HepG2 (cell line): ENCODE results near the gene DSTN. TPM values are rescaled to one million over a fixed set of nuclear protein-coding genes. Genes with fewer than 3 reads are reported as not detected.

Source experiments
- CSRNP2 ChIP-seq: sonication (generic); formaldehyde crosslinking; conservative IDR thresholded peaks from 2 replicates; pipeline ENCODE4 v1.8.0; 2022; ENCODE audit warnings: low read depth, missing genetic modification reagents
- FOXO4 ChIP-seq: sonication (generic); formaldehyde crosslinking; conservative IDR thresholded peaks from 2 replicates; pipeline ENCODE4 v1.8.1; 2023; ENCODE audit warnings: missing genetic modification reagents
- KDM2A ChIP-seq: sonication (generic); formaldehyde crosslinking; IDR thresholded peaks from 2 replicates; pipeline ENCODE4 v1.4.0; 2020; ENCODE audit warnings: low read depth, missing genetic modification reagents, borderline replicate concordance
- KDM3A ChIP-seq: IDR thresholded peaks from 2 replicates; pipeline ENCODE4 v1.6.1; 2018; ENCODE audit warnings: low read depth, missing compliant biosample characterization
- MAX ChIP-seq: IDR thresholded peaks from 2 replicates; pipeline ENCODE4 v1.6.1; 2012; ENCODE audit warnings: inconsistent platforms
- MYNN ChIP-seq: sonication (generic); formaldehyde crosslinking; IDR thresholded peaks from 2 replicates; pipeline ENCODE4 v1.4.0; 2020; ENCODE audit warnings: mild to moderate bottlenecking, low read depth, missing genetic modification reagents
- PBX2 ChIP-seq: IDR thresholded peaks from 2 replicates; pipeline ENCODE4 v1.6.1; 2016; ENCODE audit warnings: control low read depth
- PHB2 ChIP-seq: fragments of 450-650 bp; IDR thresholded peaks from 2 replicates; pipeline ENCODE4 v1.6.1; 2018; ENCODE audit not compliant: partially characterized antibody
- RBAK ChIP-seq: sonication (generic); formaldehyde crosslinking; IDR thresholded peaks from 2 replicates; pipeline ENCODE4 v1.5.1; 2020; ENCODE audit warnings: mild to moderate bottlenecking, missing genetic modification reagents
- SP140L ChIP-seq: sonication (generic); formaldehyde crosslinking; IDR thresholded peaks from 2 replicates; pipeline ENCODE4 v1.4.0; 2020; ENCODE audit warnings: missing genetic modification reagents, borderline replicate concordance
- ZBTB44 ChIP-seq: sonication (generic); formaldehyde crosslinking; IDR thresholded peaks from 2 replicates; pipeline ENCODE4 v1.4.0; 2020; ENCODE audit warnings: missing genetic modification reagents
- ZMYM4 ChIP-seq: sonication (generic); formaldehyde crosslinking; IDR thresholded peaks from 2 replicates; pipeline ENCODE4 v1.8.1; 2023; ENCODE audit warnings: mild to moderate bottlenecking, missing genetic modification reagents
- ZNF142 ChIP-seq: sonication (generic); formaldehyde crosslinking; IDR thresholded peaks from 2 replicates; pipeline ENCODE4 v1.4.0; 2020; ENCODE audit warnings: missing genetic modification reagents
- ZNF350 ChIP-seq: sonication (generic); formaldehyde crosslinking; IDR thresholded peaks from 2 replicates; pipeline ENCODE4 v1.4.0; 2020; ENCODE audit warnings: mild to moderate bottlenecking, low read depth, missing genetic modification reagents, borderline replicate concordance
- ZNF496 ChIP-seq: sonication (generic); formaldehyde crosslinking; IDR thresholded peaks from 2 replicates; pipeline ENCODE4 v1.8.1; 2023; ENCODE audit warnings: mild to moderate bottlenecking, moderate library complexity, missing genetic modification reagents; ENCODE audit not compliant: insufficient replicate concordance
- ZNF644 ChIP-seq: IDR thresholded peaks from 2 replicates; pipeline ENCODE4 v1.6.1; 2016; ENCODE audit warnings: low read depth
- ZNF713 ChIP-seq: sonication (generic); formaldehyde crosslinking; IDR thresholded peaks from 2 replicates; pipeline ENCODE4 v1.4.0; 2020; ENCODE audit warnings: mild to moderate bottlenecking, missing genetic modification reagents
- polyA plus RNA-seq, 8 experiments: library from polyadenylated mRNA; depleted of rRNA in 3 of 8; stranded (reverse) in 7 of 8; unstranded in 1 of 8; fragments of >200 nt; fragmentation: Illumina TruSeq in 4 of 8; extraction: Trizol in 4 of 8; gene quantifications; 2 replicates each; pipeline versions ENCODE4 v1.2.1 to v1.2.3, GENCODE V29; 2011 to 2016; ENCODE audit warnings: low read depth in 4 of 8, missing spikeins in 1 of 8, mixed read lengths in 1 of 8; ENCODE audit not compliant: insufficient read depth in 1 of 8
- total RNA-seq, 5 experiments: library from RNA; depleted of rRNA; stranded (reverse); fragments of >200 nt; fragmentation: Illumina TruSeq; extraction: Trizol; gene quantifications; 2 replicates each; pipeline ENCODE4 v1.2.3, GENCODE V29; 2016; ENCODE audit warnings: low read depth in 1 of 5

DSTN gene
- total and polyA plus RNA-seq, 2 of the 13 experiments (the other 11 are each of a cell fraction or from before 2014, with no cell fraction given), result 27.6 to 106 TPM

GRCh38 chr20:17536944-17537444 lies 32.9 kb upstream of the DSTN start (continued):
- TF ChIP-seq CSRNP2 (CRISPR knock-in tag) (no peak), SP140L (peak; percentile 69; the same call in 1 of the 2 replicates), FOXO4 (CRISPR knock-in tag) (no peak), ZNF142 (CRISPR knock-in tag) (no peak), MYNN (CRISPR knock-in tag) (peak; percentile 88; the same call in 1 of the 2 replicates), MAX (peak; percentile 89), PBX2 (CRISPR knock-in tag) (no peak), KDM2A (CRISPR knock-in tag) (peak; percentile 88), RBAK (peak; percentile 46; the same call in 1 of the 2 replicates), KDM3A (CRISPR knock-in tag) (peak; percentile 85; the same call in 1 of the 2 replicates), ZNF644 (CRISPR knock-in tag) (peak; percentile 72), ZNF713 (CRISPR knock-in tag) (0 out of 2 replicates have a peak, but pooled peaks have one; percentile 47), ZNF496 (CRISPR knock-in tag) (no peak), PHB2 (no peak), ZBTB44 (CRISPR knock-in tag) (0 out of 2 replicates have a peak, but pooled peaks have one; percentile 73), ZMYM4 (CRISPR knock-in tag) (peak; percentile 50), ZNF350 (peak; percentile 65; the same call in 1 of the 2 replicates)
